ENCODE measurements around the gene GALNT14. TPM values are rescaled to one million over a fixed set of nuclear protein-coding genes. Genes with fewer than 3 reads are reported as not detected.
"Not testable (repeated sequence)": the region's sequence is repeated elsewhere in the genome, so short reads cannot be mapped to it uniquely, and the experiment has no call there.

The GALNT14 gene, protein sequence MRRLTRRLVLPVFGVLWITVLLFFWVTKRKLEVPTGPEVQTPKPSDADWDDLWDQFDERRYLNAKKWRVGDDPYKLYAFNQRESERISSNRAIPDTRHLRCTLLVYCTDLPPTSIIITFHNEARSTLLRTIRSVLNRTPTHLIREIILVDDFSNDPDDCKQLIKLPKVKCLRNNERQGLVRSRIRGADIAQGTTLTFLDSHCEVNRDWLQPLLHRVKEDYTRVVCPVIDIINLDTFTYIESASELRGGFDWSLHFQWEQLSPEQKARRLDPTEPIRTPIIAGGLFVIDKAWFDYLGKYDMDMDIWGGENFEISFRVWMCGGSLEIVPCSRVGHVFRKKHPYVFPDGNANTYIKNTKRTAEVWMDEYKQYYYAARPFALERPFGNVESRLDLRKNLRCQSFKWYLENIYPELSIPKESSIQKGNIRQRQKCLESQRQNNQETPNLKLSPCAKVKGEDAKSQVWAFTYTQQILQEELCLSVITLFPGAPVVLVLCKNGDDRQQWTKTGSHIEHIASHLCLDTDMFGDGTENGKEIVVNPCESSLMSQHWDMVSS
- 1 to 10 TPM; 1.9 to 3.8 (median 2.4) TPM for total RNA-seq
- polyA plus RNA-seq, result 1 to 10 TPM; 5.1 to 9.1 TPM

DNA sequence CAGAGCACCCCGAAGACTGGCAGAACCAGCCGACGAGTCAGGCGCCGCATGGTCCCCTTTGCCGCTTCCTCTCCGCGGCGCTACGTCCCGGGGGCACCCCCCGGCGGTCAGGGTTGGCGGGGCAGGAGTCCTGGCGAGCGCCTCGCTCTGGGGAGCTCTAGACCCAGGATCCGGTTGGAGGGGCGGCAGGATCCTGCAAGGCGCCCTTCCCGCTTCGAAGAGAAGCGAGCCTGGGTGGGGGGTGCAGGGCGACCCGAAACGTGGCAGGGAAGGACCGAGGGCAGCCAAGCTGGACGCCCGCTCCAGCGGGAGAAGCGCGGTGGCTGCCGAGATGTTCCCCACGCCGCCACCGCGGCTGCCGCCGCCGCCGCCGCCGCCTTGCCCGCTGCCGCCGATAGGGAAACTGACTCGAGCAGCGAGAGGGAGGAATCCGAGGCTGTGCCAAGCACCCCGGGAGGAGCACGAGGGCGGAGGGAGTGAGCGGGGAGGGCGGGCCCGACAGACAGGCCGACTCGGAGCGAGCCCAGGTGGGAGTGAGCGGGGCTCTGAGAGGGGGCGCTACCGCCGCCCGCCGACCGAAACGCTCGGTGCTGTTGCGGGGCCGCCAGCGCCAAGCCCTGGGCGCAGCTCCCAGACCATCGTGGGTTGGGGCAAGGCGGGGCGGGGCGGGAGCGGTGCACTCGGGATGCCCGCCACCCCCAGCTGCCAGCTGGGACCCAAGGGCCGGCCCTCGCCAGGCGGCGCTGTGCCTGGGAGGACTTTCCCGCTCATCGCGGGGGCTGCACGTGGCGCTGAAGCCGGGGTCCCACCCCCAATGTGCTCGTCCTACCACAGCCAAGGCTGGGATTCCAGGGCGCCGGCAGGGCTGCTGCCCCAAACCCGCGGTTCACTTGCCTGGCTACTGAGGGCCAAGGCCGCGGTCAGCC lies at the start of gene GALNT14:
Gene GALNT14, minus strand, starts transcription at position 404 of the 926 bp plus-strand sequence. Its CDS starts 354 bp downstream, at position 50.
- Histone ChIP-seq H3K27ac (no peak within 1 kb of the TSS), H3K36me3 (no peaks in the 10 kb centered on the region), H3K4me3 (peak within 1 kb of the TSS; percentile 33 to 59 (median 44)), H3K4me1 (peaks cover 0 to 7% (median 0%) of the 10 kb centered on the region in 3 donors), H3K27me3 (peaks cover 0 to 4% (median 1%) of the 10 kb centered on the region in 4 donors), H3K9me3 (no peaks in the 10 kb centered on the region)
- TF ChIP-seq, protein P1, sequence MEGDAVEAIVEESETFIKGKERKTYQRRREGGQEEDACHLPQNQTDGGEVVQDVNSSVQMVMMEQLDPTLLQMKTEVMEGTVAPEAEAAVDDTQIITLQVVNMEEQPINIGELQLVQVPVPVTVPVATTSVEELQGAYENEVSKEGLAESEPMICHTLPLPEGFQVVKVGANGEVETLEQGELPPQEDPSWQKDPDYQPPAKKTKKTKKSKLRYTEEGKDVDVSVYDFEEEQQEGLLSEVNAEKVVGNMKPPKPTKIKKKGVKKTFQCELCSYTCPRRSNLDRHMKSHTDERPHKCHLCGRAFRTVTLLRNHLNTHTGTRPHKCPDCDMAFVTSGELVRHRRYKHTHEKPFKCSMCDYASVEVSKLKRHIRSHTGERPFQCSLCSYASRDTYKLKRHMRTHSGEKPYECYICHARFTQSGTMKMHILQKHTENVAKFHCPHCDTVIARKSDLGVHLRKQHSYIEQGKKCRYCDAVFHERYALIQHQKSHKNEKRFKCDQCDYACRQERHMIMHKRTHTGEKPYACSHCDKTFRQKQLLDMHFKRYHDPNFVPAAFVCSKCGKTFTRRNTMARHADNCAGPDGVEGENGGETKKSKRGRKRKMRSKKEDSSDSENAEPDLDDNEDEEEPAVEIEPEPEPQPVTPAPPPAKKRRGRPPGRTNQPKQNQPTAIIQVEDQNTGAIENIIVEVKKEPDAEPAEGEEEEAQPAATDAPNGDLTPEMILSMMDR (IDR thresholded peaks at IDR 0.05), result peak; percentile 6 to 22 (median 12)
- DNase-seq (peak; percentile 48 to 87 (median 68)), FAIRE-seq (no peak), ATAC-seq (peak; percentile 79 to 90 (median 84))
- 2% methylated on average over 65 to 95 of the region's 95 CpGs for WGBS, 2 donors
- intact Hi-C loops (cut with DNase I), result no loop called here

DNA sequence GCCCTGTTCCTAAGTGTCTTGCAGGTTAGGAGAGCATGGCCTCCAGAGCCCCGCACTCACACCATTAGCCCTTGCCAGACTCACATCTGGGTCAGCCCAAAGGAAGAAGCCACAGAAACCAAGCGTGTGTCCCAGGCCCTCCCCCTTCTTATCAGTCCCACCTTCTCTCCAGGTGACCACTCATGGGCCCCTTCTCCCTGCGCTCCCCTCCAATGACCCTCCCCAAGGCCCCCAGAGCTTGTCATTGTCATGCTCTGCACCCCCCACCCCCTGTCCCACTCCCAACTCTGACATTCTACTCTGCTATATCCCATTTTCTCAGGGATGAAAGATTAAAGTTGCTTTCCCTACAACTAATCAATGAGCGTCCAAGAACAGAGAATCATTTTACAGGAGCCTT lies 48.9 kb upstream of the GALNT14 start:
- Histone ChIP-seq H3K4me3 (no peak overlapping the region), H3K27me3 (no peaks in the 10 kb centered on the region), H3K9me3 (no peaks in the 10 kb centered on the region), H3K36me3 (no peaks in the 10 kb centered on the region), H3K4me1 (no peaks in the 10 kb centered on the region), H3K27ac (no peak overlapping the region)
- DNase-seq (no peak), FAIRE-seq (no peak), ATAC-seq (no peak)
- intact Hi-C loops (cut with DNase I), result no loop called here
- 77 to 85% methylated on average over 4 of the region's 4 CpGs for whole genome bisulfite sequencing, 2 donors
- TF ChIP-seq, protein P1 (IDR thresholded peaks at IDR 0.05), result no peak

DNA sequence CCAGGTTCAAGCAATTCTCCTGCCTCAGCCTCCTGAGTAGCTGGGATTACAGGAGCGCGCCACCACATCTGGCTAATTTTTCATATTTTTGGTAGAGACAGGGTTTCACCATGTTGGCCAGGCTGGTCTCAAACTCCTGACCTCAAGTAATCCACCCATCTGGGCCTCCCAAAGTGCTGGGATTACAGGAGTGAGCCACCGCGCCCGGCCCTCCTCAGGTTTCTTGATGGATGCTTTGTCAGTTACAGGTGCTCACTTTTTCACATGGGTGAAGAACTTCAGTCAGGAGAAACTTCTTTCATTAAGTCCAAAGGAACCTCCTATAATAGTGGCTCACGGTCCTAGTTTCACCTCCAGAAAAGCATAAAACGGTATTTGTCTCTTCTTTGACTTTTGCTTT lies 45.7 kb upstream of the GALNT14 start:
- H3K27me3 ChIP-seq; H3K9me3 ChIP-seq; intact Hi-C loops (cut with DNase I); ATAC-seq; DNase-seq; H3K4me3 ChIP-seq; FAIRE-seq; H3K4me1 ChIP-seq; H3K27ac ChIP-seq; H3K36me3 ChIP-seq: not testable (repeated sequence)
- 82 to 90% methylated on average over 7 of the region's 7 CpGs for WGBS, 2 donors

DNA sequence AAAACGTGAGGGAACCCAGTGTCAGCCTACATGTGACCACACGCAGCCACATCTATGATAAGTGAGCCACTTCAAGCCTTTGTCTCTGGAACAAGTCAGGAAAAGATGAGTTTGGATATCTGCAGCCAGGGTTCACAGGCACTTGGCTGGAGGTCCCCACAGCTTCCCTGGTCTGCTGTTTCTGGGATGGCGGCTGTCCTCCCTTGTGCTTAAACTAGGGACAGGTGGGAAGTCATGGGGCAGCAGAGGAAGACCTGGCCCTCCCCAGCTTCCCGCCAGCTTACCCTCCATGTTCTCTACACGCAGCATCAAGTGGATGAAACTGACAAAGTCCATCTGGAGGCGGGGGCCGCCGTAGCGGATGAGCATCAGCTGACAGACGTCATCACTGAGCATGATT lies 38.5 kb upstream of the GALNT14 start:
- Histone ChIP-seq H3K9me3 (no peaks in the 10 kb centered on the region), H3K4me3 (no peak overlapping the region), H3K27ac (no peak overlapping the region), H3K27me3 (no peaks in the 10 kb centered on the region), H3K36me3 (no peaks in the 10 kb centered on the region), H3K4me1 (no peaks in the 10 kb centered on the region)
- DNase-seq (no peak), FAIRE-seq (no peak), ATAC-seq (no peak)
- TF ChIP-seq, protein P1 (IDR thresholded peaks at IDR 0.05), result no peak
- 75% methylated on average over 10 of the region's 10 CpGs for WGBS, 2 donors
- intact Hi-C loops (cut with DNase I), result no loop called here

DNA sequence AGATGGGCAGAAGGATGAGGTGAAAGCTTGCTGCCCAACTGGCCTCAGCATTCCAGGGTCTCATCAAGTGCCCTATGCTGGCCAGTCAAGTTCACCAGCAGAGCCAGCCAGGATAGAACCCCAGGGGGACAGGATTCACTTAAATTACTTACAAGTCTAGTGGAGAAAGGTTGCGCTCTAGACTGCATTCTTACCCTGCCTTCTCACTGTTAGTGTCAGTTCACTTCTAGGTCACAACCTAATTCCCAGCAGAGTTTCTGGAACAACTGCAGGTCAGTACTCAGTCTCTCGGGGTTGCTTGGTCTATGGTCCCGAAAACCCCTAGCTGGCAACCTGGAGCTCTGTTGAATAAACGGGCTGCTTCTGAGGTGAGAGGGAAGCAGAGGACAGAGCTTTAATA lies 32.9 kb upstream of the GALNT14 start:
- FAIRE-seq (no peak), DNase-seq (no peak), ATAC-seq (no peak)
- H3K27ac ChIP-seq, result no peak overlapping the region
- no peaks in the 10 kb centered on the region for H3K4me1 ChIP-seq
- TF ChIP-seq, protein P1 (IDR thresholded peaks at IDR 0.05), result no peak
- H3K9me3 ChIP-seq, result no peaks in the 10 kb centered on the region
- H3K4me3 ChIP-seq, result no peak overlapping the region
- 64 to 77% methylated on average over 4 of the region's 4 CpGs for WGBS, 2 donors
- H3K27me3 ChIP-seq, result no peaks in the 10 kb centered on the region
- intact Hi-C loops (cut with DNase I), result loop anchor here in 1 of 3 donors (5.0 kb wide), 1 partner anchor 449 kb away; no protein-coding TSS in a partner anchor
- no peaks in the 10 kb centered on the region for H3K36me3 ChIP-seq
